Endometrium (tissue), 2 donors: ENCODE data around the gene PTCH2.

Experiments used
- FAIRE-seq: peaks from 2 replicates; lab custom pipeline; 2012; peaks lifted over from hg19 to GRCh38; lab: Jason Lieb, UNC
- donor health status: control.
- donor health status: control.

The PTCH2 gene

GRCh38 chr1:44778705-44779576 lies 64.1 kb downstream of the PTCH2 start:
- no peak for FAIRE-seq

- FAIRE-seq, result no peak
Observed at GRCh38 chr1:44777969-44778635, 65.0 kb downstream of the PTCH2 start.

GRCh38 chr1:44777547-44777946 lies 65.5 kb downstream of the PTCH2 start:
- no peak for FAIRE-seq

- FAIRE-seq, result no peak
Observed at GRCh38 chr1:44776730-44777068, 66.4 kb downstream of the PTCH2 start.

- no peak for FAIRE-seq
Observed at GRCh38 chr1:44775930-44776729, 66.9 kb downstream of the PTCH2 start.

GRCh38 chr1:44775078-44775929 lies 67.7 kb downstream of the PTCH2 start, which contains the start of gene RPS8:
Gene RPS8 (plus strand): TSS chr1:44775540. CDS start chr1:44775597, 57 bp downstream.
- FAIRE-seq, result no peak
